K562 (cell line): Measurements from ENCODE around the gene DISC1. TPM values are rescaled to one million over a fixed set of nuclear protein-coding genes. Genes with fewer than 3 reads are reported as not detected.

Experiments used
- ATAC-seq: fragments of 200-7000 bp; cut with Tn5 transposase; 3 replicates; pipeline ENCODE4 v1.9.1; 2020; ENCODE audit warnings: moderate library complexity
- BruUV-seq: library from RNA; stranded (reverse); fragments of 400-500 nt; replicated peaks from 2 replicates; lab custom pipeline; 2021; lab: Mats Ljungman, UMichigan
- CTCF ChIA-PET: fragments of 300-600 bp; formaldehyde crosslinking; extraction: SDS; loops from one replicate; lab custom pipeline; 2021; ENCODE audit warnings: low intra/inter-chr PET ratio; lab: Yijun Ruan, JAX
- POLR2A ChIA-PET: fragments of 300-600, 350-650 bp; sonication (Branson Sonifier 250); formaldehyde crosslinking; extraction: SDS; loops from one replicate; lab custom pipeline; 2021; ENCODE audit warnings: antibody characterized with exemption, inconsistent platforms; lab: Yijun Ruan, JAX
- DNase-seq, 4 experiments: peaks; one replicate each; pipeline versions ENCODE4 v3.0.0 to v3.0.0-alpha.2; 2011 to 2018; ENCODE audit warnings: low spot score in 3 of 4, mixed read lengths in 3 of 4; ENCODE audit errors: extremely low read depth in 1 of 4
- FAIRE-seq: peaks from 2 replicates; lab custom pipeline; 2011; peaks lifted over from hg19 to GRCh38; lab: Jason Lieb, UNC
- H2AFZ ChIP-seq: 2 replicates; pipeline ENCODE4 v1.6.0; 2011; ENCODE audit warnings: low read depth, low read length, control low read depth, inconsistent platforms
- H3K27ac ChIP-seq: fragments of 200-600 bp; 3 replicates; pipeline ENCODE4 v1.8.0; 2011; ENCODE audit warnings: low read depth, mild to moderate bottlenecking, control low read depth, inconsistent platforms, low read length, moderate library complexity, mixed read lengths; ENCODE audit errors: extremely low read depth
- H3K27me3 ChIP-seq, 2 experiments: fragments of 300-600 bp in 1 of 2; 2 replicates in 1 of 2; 3 replicates in 1 of 2; pipeline versions ENCODE4 v1.6.0 to v1.8.0; 2011; ENCODE audit warnings: inconsistent platforms in 2 of 2, low read length in 2 of 2, mild to moderate bottlenecking in 1 of 2, mixed read lengths in 1 of 2, moderate library complexity in 1 of 2; ENCODE audit not compliant: control insufficient read depth in 2 of 2, insufficient read depth in 2 of 2
- H3K36me3 ChIP-seq: fragments of 300-600 bp; 3 replicates; pipeline ENCODE4 v1.8.0; 2011; ENCODE audit warnings: mild to moderate bottlenecking, low read length, inconsistent platforms; ENCODE audit not compliant: control insufficient read depth, insufficient read depth
- H3K4me1 ChIP-seq, 2 experiments: fragments of 200-600 bp in 1 of 2; replicated peaks in 1 of 2; 2 replicates in 1 of 2; 3 replicates in 1 of 2; pipeline versions ENCODE4 v1.5.1 to v1.8.0; 2011; ENCODE audit warnings: inconsistent platforms in 2 of 2, low read length in 2 of 2, mild to moderate bottlenecking in 1 of 2, mixed read lengths in 1 of 2, moderate library complexity in 1 of 2; ENCODE audit not compliant: control insufficient read depth in 2 of 2, insufficient read depth in 2 of 2
- H3K4me2 ChIP-seq: 2 replicates; pipeline ENCODE4 v1.6.1; 2011; ENCODE audit warnings: low read length, control low read depth, inconsistent platforms, mixed read lengths; ENCODE audit not compliant: insufficient read depth
- H3K4me3 ChIP-seq: fragments of 200-600 bp; sonication (generic), shearing (Covaris generic); 2 replicates; pipeline ENCODE4 v1.5.1; 2016; ENCODE audit warnings: control low read depth, inconsistent platforms
- H3K79me2 ChIP-seq: fragments of 200-600 bp; 3 replicates; pipeline ENCODE4 v1.8.0; 2011; ENCODE audit warnings: low read length, inconsistent platforms; ENCODE audit not compliant: control insufficient read depth, insufficient read depth
- H3K9ac ChIP-seq, 2 experiments: 2 replicates each; pipeline versions ENCODE4 v1.6.0 to v1.6.1; 2011; ENCODE audit warnings: low read depth in 2 of 2, low read length in 2 of 2, control low read depth in 1 of 2, inconsistent platforms in 1 of 2, mild to moderate bottlenecking in 1 of 2, mixed read lengths in 1 of 2; ENCODE audit not compliant: insufficient read depth in 1 of 2
- H3K9me1 ChIP-seq: one replicate; pipeline ENCODE4 v1.6.0; 2011; ENCODE audit warnings: inconsistent platforms, mild to moderate bottlenecking, low read length, moderate library complexity; ENCODE audit not compliant: control insufficient read depth, insufficient read depth
- H3K9me3 ChIP-seq: replicated peaks from 2 replicates; pipeline ENCODE4 v1.5.1; 2011; ENCODE audit warnings: low read depth, low read length, inconsistent platforms; ENCODE audit not compliant: control insufficient read depth, insufficient read depth
- H4K20me1 ChIP-seq: replicated peaks from 2 replicates; pipeline ENCODE4 v1.6.1; 2011; ENCODE audit warnings: low read length, inconsistent platforms, mixed read lengths; ENCODE audit not compliant: control insufficient read depth, insufficient read depth
- CXXC5 ChIP-seq: fragments of 250-450 bp; sonication (Bioruptor Pico); IDR thresholded peaks from 2 replicates; pipeline ENCODE4 v1.8.0; 2022; ENCODE audit warnings: inconsistent platforms, mild to moderate bottlenecking, moderate library complexity
- ERF ChIP-seq: fragments of 450-650 bp; formaldehyde crosslinking; IDR thresholded peaks from 2 replicates; pipeline ENCODE4 v1.4.0; 2020; ENCODE audit warnings: mild to moderate bottlenecking, mixed read lengths
- FIP1L1 ChIP-seq: fragments of 200-400 bp; formaldehyde crosslinking; IDR thresholded peaks from 2 replicates; pipeline ENCODE4 v1.6.1; 2018; ENCODE audit warnings: mild to moderate bottlenecking, low read depth, low read length; ENCODE audit not compliant: poor library complexity, severe bottlenecking
- FOXA1 ChIP-seq: fragments of 450-650 bp; IDR thresholded peaks from 2 replicates; pipeline ENCODE4 v1.6.1; 2016; ENCODE audit warnings: mild to moderate bottlenecking, borderline replicate concordance
- GABPB1 ChIP-seq: sonication (generic); formaldehyde crosslinking; IDR thresholded peaks from 2 replicates; pipeline ENCODE4 v1.8.0; 2022; ENCODE audit warnings: mild to moderate bottlenecking, missing genetic modification reagents
- ILK ChIP-seq: fragments of 450-650 bp; IDR thresholded peaks from 2 replicates; pipeline ENCODE4 v1.6.1; 2016; ENCODE audit warnings: missing genetic modification characterization, low read depth, mild to moderate bottlenecking, missing compliant biosample characterization, moderate library complexity, borderline replicate concordance
- NRF1 ChIP-seq, 2 experiments: fragments of 450-650 bp; IDR thresholded peaks in 1 of 2; conservative IDR thresholded peaks in 1 of 2; 2 replicates each; pipeline ENCODE4 v1.6.1; 2014; ENCODE audit warnings: mild to moderate bottlenecking in 2 of 2
- SETDB1 ChIP-seq: IDR thresholded peaks from one replicate; pipeline ENCODE4 v1.6.1; 2012; ENCODE audit warnings: low read length, control low read depth, inconsistent platforms
- SMARCE1 ChIP-seq: fragments of 450-650 bp; IDR thresholded peaks from 2 replicates; pipeline ENCODE4 v1.7.1; 2016; ENCODE audit warnings: mild to moderate bottlenecking
- STAT5B ChIP-seq: fragments of 250-450 bp; sonication (Bioruptor Pico); IDR thresholded peaks from 2 replicates; pipeline ENCODE4 v1.8.0; 2021; ENCODE audit warnings: mild to moderate bottlenecking, inconsistent platforms
- TAF9B ChIP-seq: fragments of 450-650 bp; IDR thresholded peaks from 2 replicates; pipeline ENCODE4 v1.6.1; 2018; ENCODE audit warnings: mild to moderate bottlenecking; ENCODE audit not compliant: partially characterized antibody
- TCFL5 ChIP-seq: fragments of 250-450 bp; sonication (Bioruptor Pico); conservative IDR thresholded peaks from 2 replicates; pipeline ENCODE4 v1.6.1; 2021; ENCODE audit warnings: mild to moderate bottlenecking, moderate library complexity, matching md5 sums
- ZNF830 ChIP-seq: fragments of 250-450 bp; sonication (Bioruptor Pico); IDR thresholded peaks from 2 replicates; pipeline ENCODE4 v1.5.0; 2021; ENCODE audit warnings: mild to moderate bottlenecking
- in situ Hi-C: fragments of 300-500 bp; cut with MboI; formaldehyde crosslinking; loops from 4 replicates; pipeline ENCODE4 v1.15.0; 2018; ENCODE audit warnings: inconsistent platforms, mixed read lengths
- intact Hi-C: fragments of 100-400 bp; cut with micrococcal nuclease; formaldehyde crosslinking; loops from 2 replicates; pipeline ENCODE4 v1.14.2; 2022
- polyA plus RNA-seq, 8 experiments: library from polyadenylated mRNA; depleted of rRNA in 4 of 8; stranded (reverse) in 5 of 8; unstranded in 3 of 8; fragments of >200 nt; fragmentation: Nextera tagmentation in 2 of 8; fragmentation: Illumina TruSeq in 1 of 8; extraction: Ambion mirVana in 2 of 8; extraction: Trizol in 1 of 8; gene quantifications; 2 replicates each; pipeline versions ENCODE4 v1.2.1 to v1.2.3, GENCODE V29; 2011 to 2014; ENCODE audit warnings: inconsistent platforms in 1 of 8, missing spikeins in 1 of 8
- total RNA-seq, 7 experiments: library from RNA; depleted of rRNA in 6 of 7; stranded (reverse); fragments of >200 nt in 6 of 7; fragmentation: Illumina TruSeq in 2 of 7; extraction: Trizol in 2 of 7; gene quantifications; 2 replicates each; pipeline versions ENCODE4 v1.2.1 to v1.2.3, GENCODE V29; 2011 to 2021; ENCODE audit warnings: low replicate concordance in 1 of 7
- TF ChIP-seq, protein P1 (sequence below): sonication (generic); formaldehyde crosslinking; IDR thresholded peaks from 2 replicates; pipeline ENCODE4 v1.8.1; 2022; ENCODE audit warnings: missing genetic modification reagents
- TF ChIP-seq, protein P2 (sequence below): fragments of 250-450 bp; sonication (Bioruptor Pico); IDR thresholded peaks from 2 replicates; pipeline ENCODE4 v1.8.0; 2022; ENCODE audit warnings: moderate library complexity, mild to moderate bottlenecking, inconsistent platforms
- TF ChIP-seq, protein P3 (sequence below): fragments of 450-650 bp; IDR thresholded peaks from 2 replicates; pipeline ENCODE4 v1.6.1; 2016; ENCODE audit warnings: antibody characterized with exemption

The DISC1 gene
- total and polyA plus RNA-seq, 9 of the 15 experiments (the other 6 are each of a cell fraction or from before 2014, with no cell fraction given) = 0.01 to 0.11 (median 0.08) TPM; not detected in 1

DNA sequence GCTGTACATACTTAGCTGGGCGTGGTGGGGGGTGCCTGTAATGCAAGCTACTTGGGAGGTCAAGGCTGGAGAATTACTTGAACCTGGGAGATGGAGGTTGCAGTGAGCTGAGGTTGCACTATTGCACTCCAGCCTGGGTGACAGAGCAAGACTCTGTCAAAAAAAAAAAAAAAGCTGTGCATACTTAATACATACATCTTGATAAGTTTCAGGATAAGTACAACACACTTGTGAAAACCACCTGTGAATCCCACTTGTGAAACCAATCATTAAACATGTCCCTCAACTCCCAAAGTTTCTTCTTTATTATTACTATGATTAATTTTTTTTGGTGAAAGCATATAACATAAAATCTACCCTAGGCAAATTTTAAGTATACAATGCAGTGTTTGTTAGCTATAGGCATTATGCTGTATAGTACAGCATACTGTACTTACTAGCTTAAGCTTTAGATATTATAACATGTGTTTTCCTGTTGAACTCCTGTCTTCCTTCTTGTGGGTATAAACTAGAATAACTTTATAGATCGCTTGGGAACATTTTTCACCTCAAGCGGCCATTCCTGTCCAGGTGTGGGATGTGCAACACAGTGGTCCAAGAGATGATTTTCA is 41.4 kb downstream of the DISC1 start (continued):
- TF ChIP-seq, protein P1, sequence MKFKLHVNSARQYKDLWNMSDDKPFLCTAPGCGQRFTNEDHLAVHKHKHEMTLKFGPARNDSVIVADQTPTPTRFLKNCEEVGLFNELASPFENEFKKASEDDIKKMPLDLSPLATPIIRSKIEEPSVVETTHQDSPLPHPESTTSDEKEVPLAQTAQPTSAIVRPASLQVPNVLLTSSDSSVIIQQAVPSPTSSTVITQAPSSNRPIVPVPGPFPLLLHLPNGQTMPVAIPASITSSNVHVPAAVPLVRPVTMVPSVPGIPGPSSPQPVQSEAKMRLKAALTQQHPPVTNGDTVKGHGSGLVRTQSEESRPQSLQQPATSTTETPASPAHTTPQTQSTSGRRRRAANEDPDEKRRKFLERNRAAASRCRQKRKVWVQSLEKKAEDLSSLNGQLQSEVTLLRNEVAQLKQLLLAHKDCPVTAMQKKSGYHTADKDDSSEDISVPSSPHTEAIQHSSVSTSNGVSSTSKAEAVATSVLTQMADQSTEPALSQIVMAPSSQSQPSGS (CRISPR knock-in tag) = no peak
- no peak for TF ChIP-seq SETDB1
- TF ChIP-seq NRF1 (conservative IDR thresholded peaks at IDR 0.05 in 1 of 2, IDR thresholded peaks at IDR 0.05 in 1 of 2) = no peak
- TF ChIP-seq CXXC5 (CRISPR knock-in tag) = no peak
- no peak for TF ChIP-seq TCFL5 (CRISPR knock-in tag)

DNA sequence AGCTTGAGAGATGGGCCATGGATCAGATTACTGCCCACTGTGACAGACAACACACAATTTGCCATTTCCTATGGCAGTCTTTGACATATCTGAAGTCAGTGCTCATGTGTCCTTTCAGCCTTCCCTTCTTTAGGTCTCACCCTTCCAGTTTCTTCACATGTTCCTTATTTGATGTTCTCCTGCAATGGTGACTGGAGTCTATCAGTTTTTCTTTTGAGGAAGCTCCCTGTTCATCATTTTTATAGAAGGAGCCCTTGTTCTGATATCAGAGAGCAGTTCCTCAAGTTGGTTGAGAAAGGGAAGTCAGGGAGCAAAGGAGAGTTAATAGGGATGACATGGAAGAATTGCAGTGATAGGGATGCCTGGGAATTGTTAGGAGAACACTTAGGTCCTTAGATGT is 42.2 kb downstream of the DISC1 start:
- intact Hi-C loops = no loop called here
- ChIA-PET POLR2A (interaction anchor here (1.0 kb wide), 1 partner anchor 12 kb away, joined by 3 read pairs; no protein-coding TSS in a partner anchor), CTCF (no interaction called here)
- no peak for FAIRE-seq
- Histone ChIP-seq H3K27ac (no peak overlapping the region), H3K4me1 (no peaks in the 10 kb centered on the region), H3K36me3 (no peaks in the 10 kb centered on the region), H4K20me1 (no peaks in the 10 kb centered on the region), H3K9ac (no peak overlapping the region), H3K9me3 (no peaks in the 10 kb centered on the region), H3K4me2 (no peak overlapping the region), H2AFZ (no peak overlapping the region), H3K4me3 (no peak overlapping the region), H3K79me2 (no peaks in the 10 kb centered on the region), H3K27me3 (no peaks in the 10 kb centered on the region), H3K9me1 (no peaks in the 10 kb centered on the region)
- in situ Hi-C loops = no loop called here
- no TSS peak for BruUV-seq
- no peak for ATAC-seq
- no peak for TF ChIP-seq TAF9B
- no peak for TF ChIP-seq FIP1L1
- TF ChIP-seq, protein P2, sequence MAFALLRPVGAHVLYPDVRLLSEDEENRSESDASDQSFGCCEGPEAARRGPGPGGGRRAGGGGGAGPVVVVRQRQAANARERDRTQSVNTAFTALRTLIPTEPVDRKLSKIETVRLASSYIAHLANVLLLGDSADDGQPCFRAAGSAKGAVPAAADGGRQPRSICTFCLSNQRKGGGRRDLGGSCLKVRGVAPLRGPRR (CRISPR knock-in tag) = no peak
- TF ChIP-seq ILK (tag) = no peak
- TF ChIP-seq SETDB1 = no peak
- no peak for TF ChIP-seq GABPB1 (CRISPR knock-in tag)
- no peak for TF ChIP-seq SMARCE1
- TF ChIP-seq, protein P3, sequence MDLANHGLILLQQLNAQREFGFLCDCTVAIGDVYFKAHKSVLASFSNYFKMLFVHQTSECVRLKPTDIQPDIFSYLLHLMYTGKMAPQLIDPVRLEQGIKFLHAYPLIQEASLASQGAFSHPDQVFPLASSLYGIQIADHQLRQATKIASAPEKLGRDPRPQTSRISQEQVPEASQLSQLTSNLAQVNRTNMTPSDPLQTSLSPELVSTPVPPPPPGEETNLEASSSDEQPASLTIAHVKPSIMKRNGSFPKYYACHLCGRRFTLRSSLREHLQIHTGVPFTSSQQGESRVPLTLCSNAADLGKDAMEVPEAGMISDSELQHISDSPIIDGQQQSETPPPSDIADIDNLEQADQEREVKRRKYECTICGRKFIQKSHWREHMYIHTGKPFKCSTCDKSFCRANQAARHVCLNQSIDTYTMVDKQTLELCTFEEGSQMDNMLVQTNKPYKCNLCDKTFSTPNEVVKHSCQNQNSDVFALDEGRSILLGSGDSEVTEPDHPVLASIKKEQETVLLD = no peak
- TF ChIP-seq STAT5B (CRISPR knock-in tag) = no peak
- TF ChIP-seq ZNF830 (CRISPR knock-in tag) = no peak
- no peak for TF ChIP-seq ERF (CRISPR knock-in tag)
- TF ChIP-seq FOXA1 = no peak
- DNase-seq = no peak
